Kidney epithelial cell (primary cell): Measurements from ENCODE around the gene SHE. TPM values are rescaled to one million over a fixed set of nuclear protein-coding genes. Genes with fewer than 3 reads are reported as not detected.

ENCODE experiments used
- DNase-seq: peaks from one replicate; pipeline ENCODE4 v3.0.0-alpha.2; 2010; ENCODE audit warnings: low read depth
- H3K27me3 ChIP-seq: 2 replicates; pipeline ENCODE4 v1.6.0; 2011; ENCODE audit warnings: low read length; ENCODE audit not compliant: control insufficient read depth, insufficient read depth
- H3K36me3 ChIP-seq: 2 replicates; pipeline ENCODE4 v1.5.1; 2011; ENCODE audit warnings: low read length; ENCODE audit not compliant: control insufficient read depth, insufficient read depth
- H3K4me3 ChIP-seq: 2 replicates; pipeline ENCODE4 v1.5.1; 2011; ENCODE audit warnings: low read depth, mild to moderate bottlenecking, control low read depth, low read length
- CTCF ChIP-seq: IDR thresholded peaks from 2 replicates; pipeline ENCODE4 v1.5.1; 2011; ENCODE audit warnings: mild to moderate bottlenecking, moderate library complexity, low read length, control low read depth, inconsistent platforms; ENCODE audit not compliant: insufficient read depth, poor library complexity, severe bottlenecking
- total RNA-seq: library from RNA; depleted of rRNA; stranded (reverse); fragments of >200 nt; gene quantifications from 2 replicates; pipeline ENCODE4 v1.2.3, GENCODE V29; 2015

Gene SHE
- total RNA-seq, 1 donor from 2014 or later = under 0.01 TPM

GRCh38 chr1:154502744-154503115, 518 bp upstream of the SHE start:
- no peak for TF ChIP-seq CTCF
- no peak overlapping the region for H3K4me3 ChIP-seq
- H3K27me3 ChIP-seq = peaks cover 47% of the 10 kb centered on the region
- H3K36me3 ChIP-seq = no peaks in the 10 kb centered on the region
- no peak for DNase-seq

GRCh38 chr1:154501423-154502065, 668 bp downstream of the SHE start:
- Histone ChIP-seq H3K36me3 (no peaks in the 10 kb centered on the region), H3K4me3 (no peak overlapping the region), H3K27me3 (peaks cover 40% of the 10 kb centered on the region)
- TF ChIP-seq CTCF = no peak
- DNase-seq = no peak

- Histone ChIP-seq H3K4me3 (no peak overlapping the region), H3K27me3 (peaks cover 36% of the 10 kb centered on the region), H3K36me3 (no peaks in the 10 kb centered on the region)
- no peak for DNase-seq
- no peak for TF ChIP-seq CTCF
Measured at GRCh38 chr1:154500533-154500932, 1.7 kb downstream of the SHE start.

GRCh38 chr1:154499446-154499845, 2.8 kb downstream of the SHE start:
- Histone ChIP-seq H3K36me3 (no peaks in the 10 kb centered on the region), H3K27me3 (peaks cover 33% of the 10 kb centered on the region), H3K4me3 (no peak overlapping the region)
- no peak for TF ChIP-seq CTCF
- DNase-seq = no peak

GRCh38 chr1:154497026-154497806, 5.0 kb downstream of the SHE start:
- Histone ChIP-seq H3K36me3 (no peaks in the 10 kb centered on the region), H3K27me3 (peaks cover 22% of the 10 kb centered on the region), H3K4me3 (no peak overlapping the region)
- no peak for DNase-seq
- no peak for TF ChIP-seq CTCF
